NCI-H2227 (cell line): Measurements from ENCODE around the gene TRPV3.
"Not testable (repeated sequence)": the region's sequence is repeated elsewhere in the genome, so short reads cannot be mapped to it uniquely, and the experiment has no call there.

Source experiments
- DNase-seq: peaks from one replicate; lab custom pipeline; 2025; ENCODE audit not compliant: unreplicated experiment; lab: John Stamatoyannopoulos, UW

Gene TRPV3

DNA sequence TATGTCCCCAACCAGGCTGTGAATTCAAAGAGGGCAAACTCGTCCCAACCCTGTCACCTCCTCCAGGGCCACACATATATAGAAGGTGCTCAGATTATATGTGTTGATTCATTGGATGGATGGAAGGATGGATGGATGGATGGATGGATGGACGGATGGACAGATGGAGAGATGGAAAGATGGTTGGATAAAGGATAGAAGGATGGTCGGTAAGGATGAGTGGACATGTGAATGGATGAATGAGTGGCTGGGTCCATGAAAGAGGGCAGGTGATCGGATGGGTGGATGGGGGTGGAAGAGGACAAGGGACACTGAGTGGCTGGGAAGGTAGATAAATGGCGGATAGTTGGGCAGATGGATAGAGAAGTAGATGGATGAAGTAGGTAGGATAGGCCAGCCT is 30.1 kb downstream of the TRPV3 start:
- DNase-seq: no peak

- DNase-seq: no peak
These were observed 30.6 kb downstream of the TRPV3 start for GRCh38 chr17:3526971-3527370.

- no peak for DNase-seq
These were observed 31.1 kb downstream of the TRPV3 start for GRCh38 chr17:3526491-3526890.

DNA sequence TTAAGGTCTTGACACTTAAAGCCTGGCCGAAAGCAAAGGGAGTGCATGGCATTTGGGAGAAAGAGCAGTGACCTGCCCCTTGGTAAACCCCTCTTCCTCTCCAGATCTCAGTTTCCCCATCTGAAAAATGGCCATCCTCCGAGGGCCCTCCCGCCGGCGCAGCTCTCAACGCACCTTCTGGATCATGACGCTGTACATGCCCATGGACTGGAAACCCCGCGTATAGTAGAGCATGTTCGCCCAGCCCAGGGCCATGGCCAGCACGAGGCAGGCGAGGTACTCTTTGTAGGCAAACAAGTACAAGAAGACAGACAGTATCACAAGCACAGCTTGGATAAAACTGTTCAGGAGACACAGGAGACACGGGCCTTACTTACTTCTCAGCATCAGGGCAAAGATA is 33.6 kb downstream of the TRPV3 start:
- no peak for DNase-seq

- not testable (repeated sequence) for DNase-seq
These were observed 38.1 kb downstream of the TRPV3 start for GRCh38 chr17:3519472-3519871.

DNA sequence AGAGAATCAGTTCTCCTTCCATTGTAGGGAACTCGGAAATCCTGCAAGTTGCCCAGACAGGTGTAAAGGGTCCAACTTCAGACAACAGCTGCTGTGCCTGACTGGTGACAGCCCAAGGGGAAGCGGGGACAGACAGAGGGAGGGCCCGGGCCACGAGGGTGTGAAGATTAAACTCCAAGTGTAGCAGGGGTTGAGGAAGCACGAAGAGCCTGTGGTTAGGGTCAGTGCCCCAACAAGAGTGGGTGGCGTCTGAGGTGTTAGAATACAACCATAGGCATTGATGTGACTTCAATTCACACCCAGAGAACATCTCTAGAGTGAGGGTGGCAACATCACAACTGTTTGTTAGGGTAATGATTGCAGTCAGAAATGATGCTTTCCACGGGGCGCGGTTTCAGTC is 42.7 kb downstream of the TRPV3 start:
- no peak for DNase-seq

DNA sequence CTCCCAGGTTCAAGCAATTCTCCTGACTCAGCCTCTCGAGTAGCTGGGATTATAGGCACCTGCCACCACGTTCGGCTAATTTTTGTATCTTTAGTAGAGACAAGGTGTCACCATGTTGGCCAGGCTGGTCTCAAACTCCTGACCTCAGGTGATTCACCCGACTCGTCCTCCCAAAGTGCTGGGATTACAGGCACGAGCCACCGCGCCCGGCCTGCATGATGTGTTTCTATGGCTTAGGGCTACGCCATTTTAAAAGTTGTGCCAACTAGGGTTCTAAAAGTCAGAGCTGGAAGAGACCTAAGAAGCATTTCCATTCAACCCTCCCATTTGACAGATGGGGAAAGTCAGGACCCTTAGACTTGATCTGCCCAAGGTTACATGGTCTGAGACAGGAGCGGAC is 43.4 kb downstream of the TRPV3 start:
- not testable (repeated sequence) for DNase-seq

DNA sequence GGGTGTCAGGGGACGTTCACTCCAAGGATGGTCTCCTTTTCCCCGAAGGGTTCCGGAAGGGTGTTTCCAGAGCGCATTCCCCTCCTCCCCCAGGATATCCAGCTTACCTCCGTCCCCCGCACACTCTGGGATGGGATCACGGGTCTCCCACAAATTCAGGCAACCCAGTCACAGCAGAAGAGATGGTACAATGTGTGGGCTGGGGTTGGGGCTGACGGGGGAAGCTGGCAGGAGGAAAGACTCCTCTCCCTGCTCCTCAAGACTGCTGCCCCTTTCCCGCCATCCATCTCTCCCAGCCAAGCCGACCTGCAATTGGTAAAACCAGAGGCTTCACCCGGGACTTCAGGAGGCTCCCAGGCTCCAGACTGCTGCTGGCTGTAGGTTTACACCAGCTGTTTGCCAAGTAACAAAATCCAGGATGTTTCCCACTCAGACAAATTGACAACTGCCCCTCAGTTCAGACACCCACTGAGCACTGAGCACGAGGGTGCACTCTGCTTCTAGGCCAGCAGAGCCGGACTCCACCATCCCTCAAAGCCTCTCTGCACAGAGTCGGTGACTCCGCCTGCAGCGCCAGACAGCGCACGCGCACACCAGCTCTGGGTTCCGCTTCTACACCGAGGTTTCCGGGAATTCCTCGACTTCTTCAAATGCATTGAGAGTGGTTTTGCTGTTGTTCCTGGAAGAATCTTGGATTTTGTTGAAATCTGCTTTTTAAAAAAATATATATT is 44.1 kb downstream of the TRPV3 start:
- no peak for DNase-seq

GRCh38 chr17:3512505-3513171 is 45.0 kb downstream of the TRPV3 start:
- no peak for DNase-seq

- no peak for DNase-seq
These were observed 45.6 kb downstream of the TRPV3 start for GRCh38 chr17:3511852-3512504.

DNA sequence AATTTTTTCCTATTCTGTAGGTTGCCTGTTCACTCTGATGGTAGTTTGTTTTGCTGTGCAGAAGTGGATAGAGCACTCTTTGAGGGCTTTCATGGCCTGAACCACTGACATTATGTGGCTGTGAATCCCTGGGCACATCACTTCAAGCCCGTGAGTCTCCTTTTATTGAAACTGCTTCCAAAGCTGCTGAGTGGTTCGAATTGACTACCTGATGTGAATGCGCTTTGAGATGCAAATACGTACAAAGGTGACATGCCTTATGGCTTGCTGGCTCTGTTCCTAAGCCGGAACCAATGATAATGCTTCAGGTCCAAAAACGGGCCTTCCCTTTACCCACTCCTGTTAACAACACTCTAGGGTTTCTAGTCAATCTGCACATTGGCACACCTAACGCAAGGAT is 47.5 kb downstream of the TRPV3 start:
- no peak for DNase-seq

GRCh38 chr17:3507869-3508268 is 49.7 kb downstream of the TRPV3 start:
- DNase-seq: no peak

GRCh38 chr17:3507071-3507470 is 50.5 kb downstream of the TRPV3 start:
- DNase-seq: no peak

- no peak for DNase-seq
These were observed 51.6 kb downstream of the TRPV3 start for GRCh38 chr17:3506054-3506453.

DNA sequence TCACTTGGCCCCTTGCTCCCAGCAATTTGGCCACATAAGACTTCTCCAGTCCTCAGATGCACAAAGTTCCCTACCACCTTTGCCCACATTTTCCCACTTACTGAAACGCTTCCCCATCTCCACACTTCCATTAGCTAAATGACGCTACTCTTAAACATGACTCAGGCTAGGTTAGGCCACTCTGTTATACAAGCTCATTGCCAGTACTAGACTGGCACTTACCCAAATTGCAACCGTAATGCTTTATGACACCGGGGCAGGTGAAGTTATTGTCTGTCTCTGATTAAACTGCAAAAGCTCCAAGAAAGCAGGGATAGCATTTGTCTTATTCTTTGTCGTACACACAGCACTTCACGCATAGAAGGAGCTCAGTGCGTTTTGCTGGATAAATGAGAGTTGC is 52.6 kb downstream of the TRPV3 start:
- DNase-seq: no peak

- DNase-seq: no peak
These were observed 54.3 kb downstream of the TRPV3 start for GRCh38 chr17:3503285-3503684.

DNA sequence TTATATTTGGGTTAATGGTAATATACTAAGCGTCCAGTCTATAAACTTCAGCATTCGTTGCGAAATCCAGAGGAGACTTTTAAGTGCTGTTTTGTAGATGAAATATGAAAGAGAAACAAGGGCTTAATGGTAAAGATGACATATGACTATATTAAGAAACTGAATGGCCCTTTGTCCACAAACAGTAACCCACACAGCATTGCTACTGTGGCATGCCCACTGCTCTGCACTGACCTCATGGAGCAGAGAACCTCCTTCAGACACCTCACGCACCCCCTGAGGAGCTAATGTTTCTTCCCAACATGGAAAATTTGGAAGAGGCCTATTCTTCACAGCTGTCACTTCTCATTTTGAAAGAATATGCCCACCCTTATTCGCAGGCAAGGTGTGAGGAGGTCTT is 55.1 kb downstream of the TRPV3 start:
- DNase-seq: no peak

GRCh38 chr17:3501344-3501743 is 56.3 kb downstream of the TRPV3 start:
- no peak for DNase-seq

DNA sequence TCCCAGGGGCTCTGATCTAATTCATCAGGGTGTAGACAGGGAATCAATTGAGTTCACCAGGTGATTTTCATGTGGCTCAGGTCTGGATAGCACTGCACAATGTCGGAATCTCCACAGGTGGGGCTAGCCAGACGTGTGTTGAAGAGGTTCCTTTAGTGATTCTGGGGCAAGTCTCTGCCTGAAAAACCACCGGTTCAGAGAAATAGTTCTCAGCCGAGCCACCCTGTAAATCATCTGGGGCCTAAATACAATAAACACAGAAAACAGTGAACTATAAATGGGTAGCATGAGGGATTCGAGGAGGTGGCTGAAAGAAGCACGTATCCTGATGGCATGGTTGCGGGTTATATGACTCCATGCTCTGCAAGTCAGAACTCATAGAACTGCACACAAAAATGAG is 60.5 kb downstream of the TRPV3 start:
- DNase-seq: no peak

DNA sequence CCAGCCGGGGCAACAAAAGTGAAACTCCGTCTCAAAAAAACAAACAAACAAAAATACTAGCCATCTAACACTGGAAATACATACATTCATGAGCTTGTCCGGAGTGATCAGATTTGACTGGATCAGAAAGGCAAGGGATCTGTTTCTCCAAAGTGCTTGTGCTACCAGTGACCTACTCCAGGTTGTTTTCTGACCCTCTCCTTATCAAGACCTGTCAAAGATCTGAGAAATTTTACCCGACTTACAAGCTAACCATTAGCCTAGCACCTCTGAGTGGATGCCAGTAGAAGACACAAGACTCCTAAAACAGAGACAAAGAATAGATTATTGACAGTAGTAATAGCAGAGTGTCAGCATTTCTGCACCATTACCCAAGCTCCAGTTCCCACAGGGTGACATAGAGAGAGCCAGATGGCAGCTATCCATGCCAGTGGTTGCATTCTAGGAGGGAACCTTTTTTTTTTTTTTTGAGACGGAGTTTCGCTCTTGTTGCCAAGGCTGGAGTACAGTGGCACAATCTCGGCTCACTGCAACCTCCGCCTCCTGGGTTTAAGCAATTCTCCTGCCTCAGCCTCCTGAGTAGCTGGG is 72.0 kb downstream of the TRPV3 start:
- DNase-seq: no peak

DNA sequence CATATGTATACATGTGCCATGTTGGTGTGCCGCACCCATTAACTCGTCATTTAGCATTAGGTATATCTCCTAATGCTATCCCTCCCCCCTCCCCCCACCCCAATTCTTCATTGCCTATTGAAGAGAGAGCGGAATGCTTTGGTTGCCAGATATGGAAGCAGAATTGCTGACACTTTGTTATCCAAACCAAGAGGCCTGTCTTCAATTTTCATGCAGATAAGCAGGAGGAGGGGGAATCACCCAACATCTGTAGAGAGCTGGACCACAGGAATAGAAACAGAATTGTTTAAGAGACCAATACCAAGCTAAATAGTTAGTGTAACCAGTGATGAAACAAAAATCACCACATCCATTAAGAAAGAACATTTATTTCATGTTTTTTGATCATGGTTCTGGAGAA is 74.8 kb downstream of the TRPV3 start:
- DNase-seq: no peak

GRCh38 chr17:3479988-3480387 is 77.6 kb downstream of the TRPV3 start:
- no peak for DNase-seq
